Measurements from ENCODE around the gene DNTTIP2. TPM values are rescaled to one million over a fixed set of nuclear protein-coding genes. Genes with fewer than 3 reads are reported as not detected.

DNTTIP2 gene
- 9.6 and 13.1 TPM in 2 replicates for polyA plus RNA-seq (2012; rRNA removed)
- polyA plus RNA-seq (2012; cell fraction: cytosol; rRNA removed), result 16.6 and 25.8 TPM in 2 replicates
- 10.3 and 18.0 TPM in 2 replicates for polyA plus RNA-seq (2012; cell fraction: nucleus; rRNA removed)

- Histone ChIP-seq H3K4me2 (peak within 1 kb of the TSS; percentile 81), H3K36me3 (replicated peaks in 1 of 2; ENCODE audit: control insufficient read depth in 1 of 2, insufficient read depth in 2 of 2, low read length in 1 of 2) (peaks cover 35 to 47% of the 10 kb centered on the region in 2 experiments), H3K9me2 (no peaks in the 10 kb centered on the region), H3K27ac (ENCODE audit: low read depth in 2 of 2, low read length in 1 of 2) (peak within 1 kb of the TSS; percentile 89 to 95), H3K4me1 (ENCODE audit: control insufficient read depth in 1 of 2, insufficient read depth in 2 of 2, low read depth in 1 of 2, low read length in 1 of 2) (peaks cover 5 to 11% of the 10 kb centered on the region in 2 experiments; a peak in 3 of 4 replicates), H3K9me3 (no peaks in the 10 kb centered on the region), H4K20me1 (ENCODE audit: insufficient read depth) (peaks cover 6% of the 10 kb centered on the region; the same call in 1 of the 2 replicates), H2AFZ (ENCODE audit: low read depth) (peak within 1 kb of the TSS; percentile 90), H3K79me2 (ENCODE audit: insufficient read depth) (peaks cover 47% of the 10 kb centered on the region), H3K9ac (peak within 1 kb of the TSS; percentile 90), H3K27me3 (ENCODE audit: insufficient read depth) (no peaks in the 10 kb centered on the region), H3F3A (replicated peaks; ENCODE audit: insufficient read depth) (peaks cover 48% of the 10 kb centered on the region), H3K4me3 (ENCODE audit: low read depth in 2 of 2, low read length in 1 of 2) (peak within 1 kb of the TSS; percentile 96 to 98)
- peak; percentile 91 for DNase-seq
- ChIA-PET POLR2A (interaction anchor here (0.6 to 2.8 kb wide), 13 partner anchors 9 to 550 kb away, joined by 3 to 11 read pairs (median 5); partner anchors contain the start of genes DR1 and GCLM), CTCF (interaction anchor here (0.9 to 2.2 kb wide), 7 partner anchors 9 to 456 kb away, joined by 3 to 6 read pairs (median 4); partner anchors contain the start of gene GCLM)
- under 1% methylated on average over 43 of the region's 50 CpGs for WGBS (ENCODE audit: low lambda C conversion rate)
- no peak for TF ChIP-seq FOXM1 (IDR thresholded peaks at IDR 0.05; ENCODE audit: low read depth)
- peak; percentile 89 for TF ChIP-seq MXI1 (IDR thresholded peaks at IDR 0.05; ENCODE audit: low read depth, low read length)
- TF ChIP-seq EP300 (IDR thresholded peaks at IDR 0.05; ENCODE audit: borderline replicate concordance in 1 of 2, low read depth in 1 of 2, low read length in 1 of 2), result no peak
- TF ChIP-seq MEF2A (IDR thresholded peaks at IDR 0.05; ENCODE audit: borderline replicate concordance, low read depth), result no peak
- TF ChIP-seq GATA2 (CRISPR knock-in tag; IDR thresholded peaks at IDR 0.05), result no peak
- 0 out of 2 replicates have a peak, but pooled peaks have one; percentile 41 for TF ChIP-seq FOXJ3 (CRISPR knock-in tag; IDR thresholded peaks at IDR 0.05)
- no peak for TF ChIP-seq USF1 (IDR thresholded peaks at IDR 0.05; ENCODE audit: borderline replicate concordance, low read depth)
- TF ChIP-seq ELF1 (IDR thresholded peaks at IDR 0.05), result peak; percentile 90
- peak; percentile 71; the same call in 1 of the 2 replicates for TF ChIP-seq REST (IDR thresholded peaks at IDR 0.05; ENCODE audit: low read depth, low read length)
- TF ChIP-seq TEAD4 (IDR thresholded peaks at IDR 0.05; ENCODE audit: borderline replicate concordance, insufficient read depth), result no peak
- TF ChIP-seq, protein P1, sequence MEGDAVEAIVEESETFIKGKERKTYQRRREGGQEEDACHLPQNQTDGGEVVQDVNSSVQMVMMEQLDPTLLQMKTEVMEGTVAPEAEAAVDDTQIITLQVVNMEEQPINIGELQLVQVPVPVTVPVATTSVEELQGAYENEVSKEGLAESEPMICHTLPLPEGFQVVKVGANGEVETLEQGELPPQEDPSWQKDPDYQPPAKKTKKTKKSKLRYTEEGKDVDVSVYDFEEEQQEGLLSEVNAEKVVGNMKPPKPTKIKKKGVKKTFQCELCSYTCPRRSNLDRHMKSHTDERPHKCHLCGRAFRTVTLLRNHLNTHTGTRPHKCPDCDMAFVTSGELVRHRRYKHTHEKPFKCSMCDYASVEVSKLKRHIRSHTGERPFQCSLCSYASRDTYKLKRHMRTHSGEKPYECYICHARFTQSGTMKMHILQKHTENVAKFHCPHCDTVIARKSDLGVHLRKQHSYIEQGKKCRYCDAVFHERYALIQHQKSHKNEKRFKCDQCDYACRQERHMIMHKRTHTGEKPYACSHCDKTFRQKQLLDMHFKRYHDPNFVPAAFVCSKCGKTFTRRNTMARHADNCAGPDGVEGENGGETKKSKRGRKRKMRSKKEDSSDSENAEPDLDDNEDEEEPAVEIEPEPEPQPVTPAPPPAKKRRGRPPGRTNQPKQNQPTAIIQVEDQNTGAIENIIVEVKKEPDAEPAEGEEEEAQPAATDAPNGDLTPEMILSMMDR (IDR thresholded peaks at IDR 0.05), result no peak
- TF ChIP-seq EZH2phosphoT487 (IDR thresholded peaks at IDR 0.05; ENCODE audit: borderline replicate concordance, low read depth), result no peak
- TF ChIP-seq NFIC (IDR thresholded peaks at IDR 0.05; ENCODE audit: borderline replicate concordance), result 0 out of 2 replicates have a peak, but pooled peaks have one; percentile 21
- no peak for TF ChIP-seq RFX5 (IDR thresholded peaks at IDR 0.05; ENCODE audit: low read length)
- TF ChIP-seq, protein P2, sequence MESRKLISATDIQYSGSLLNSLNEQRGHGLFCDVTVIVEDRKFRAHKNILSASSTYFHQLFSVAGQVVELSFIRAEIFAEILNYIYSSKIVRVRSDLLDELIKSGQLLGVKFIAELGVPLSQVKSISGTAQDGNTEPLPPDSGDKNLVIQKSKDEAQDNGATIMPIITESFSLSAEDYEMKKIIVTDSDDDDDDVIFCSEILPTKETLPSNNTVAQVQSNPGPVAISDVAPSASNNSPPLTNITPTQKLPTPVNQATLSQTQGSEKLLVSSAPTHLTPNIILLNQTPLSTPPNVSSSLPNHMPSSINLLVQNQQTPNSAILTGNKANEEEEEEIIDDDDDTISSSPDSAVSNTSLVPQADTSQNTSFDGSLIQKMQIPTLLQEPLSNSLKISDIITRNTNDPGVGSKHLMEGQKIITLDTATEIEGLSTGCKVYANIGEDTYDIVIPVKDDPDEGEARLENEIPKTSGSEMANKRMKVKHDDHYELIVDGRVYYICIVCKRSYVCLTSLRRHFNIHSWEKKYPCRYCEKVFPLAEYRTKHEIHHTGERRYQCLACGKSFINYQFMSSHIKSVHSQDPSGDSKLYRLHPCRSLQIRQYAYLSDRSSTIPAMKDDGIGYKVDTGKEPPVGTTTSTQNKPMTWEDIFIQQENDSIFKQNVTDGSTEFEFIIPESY (IDR thresholded peaks at IDR 0.05; ENCODE audit: borderline replicate concordance, low read depth), result peak; percentile 99
- TF ChIP-seq PBX3 (IDR thresholded peaks at IDR 0.05), result peak; percentile 25; the same call in 1 of the 2 replicates
- no peak for TF ChIP-seq SMC3 (IDR thresholded peaks at IDR 0.05; ENCODE audit: low read depth, low read length)
- TF ChIP-seq, protein P3, sequence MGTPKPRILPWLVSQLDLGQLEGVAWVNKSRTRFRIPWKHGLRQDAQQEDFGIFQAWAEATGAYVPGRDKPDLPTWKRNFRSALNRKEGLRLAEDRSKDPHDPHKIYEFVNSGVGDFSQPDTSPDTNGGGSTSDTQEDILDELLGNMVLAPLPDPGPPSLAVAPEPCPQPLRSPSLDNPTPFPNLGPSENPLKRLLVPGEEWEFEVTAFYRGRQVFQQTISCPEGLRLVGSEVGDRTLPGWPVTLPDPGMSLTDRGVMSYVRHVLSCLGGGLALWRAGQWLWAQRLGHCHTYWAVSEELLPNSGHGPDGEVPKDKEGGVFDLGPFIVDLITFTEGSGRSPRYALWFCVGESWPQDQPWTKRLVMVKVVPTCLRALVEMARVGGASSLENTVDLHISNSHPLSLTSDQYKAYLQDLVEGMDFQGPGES (IDR thresholded peaks at IDR 0.05; ENCODE audit: low read depth, low read length), result no peak
- peak; percentile 99 for TF ChIP-seq CHD2 (IDR thresholded peaks at IDR 0.05; ENCODE audit: low read length, partially characterized antibody)
- no peak for TF ChIP-seq RXRA (IDR thresholded peaks at IDR 0.05; ENCODE audit: borderline replicate concordance, low read depth)
Measured at GRCh38 chr1:93878889-93879586, at the start of gene DNTTIP2. TSS of gene DNTTIP2 (minus strand) at chr1:93879206. CDS start at chr1:93879148, 58 bp downstream.

All from SK-N-SH (cell line).